Kidney (tissue), 14 donors: ENCODE results near the gene NR5A1. TPM values are rescaled to one million over a fixed set of nuclear protein-coding genes. Genes with fewer than 3 reads are reported as not detected.

Experiments
- DNase-seq, 5 donors: peaks; one replicate each; pipeline ENCODE4 v3.0.0-alpha.2; 2013 to 2020
- FAIRE-seq: peaks from 2 replicates; lab custom pipeline; 2012; peaks lifted over from hg19 to GRCh38; lab: Jason Lieb, UNC
- H3K27ac ChIP-seq, 2 donors: one replicate each; pipeline ENCODE4 v1.7.0; 2013; ENCODE audit warnings: low read depth in 2 of 2, low read length in 2 of 2, inconsistent platforms in 1 of 2
- H3K27me3 ChIP-seq: one replicate; pipeline ENCODE4 v1.7.1; 2013; ENCODE audit warnings: low read length, inconsistent platforms; ENCODE audit not compliant: control insufficient read depth, insufficient read depth
- H3K36me3 ChIP-seq, 3 donors: one replicate each; pipeline versions ENCODE4 v1.7.0 to v1.7.1; 2013; ENCODE audit warnings: low read length in 3 of 3, control low read depth in 1 of 3, inconsistent platforms in 1 of 3; ENCODE audit not compliant: insufficient read depth in 3 of 3, control insufficient read depth in 2 of 3
- H3K4me1 ChIP-seq, 3 donors: one replicate each; pipeline versions ENCODE4 v1.7.0 to v1.7.1; 2013; ENCODE audit warnings: low read length in 3 of 3, inconsistent platforms in 1 of 3, low read depth in 1 of 3; ENCODE audit not compliant: control insufficient read depth in 2 of 3, insufficient read depth in 2 of 3
- H3K4me3 ChIP-seq, 3 donors: one replicate each; pipeline versions ENCODE4 v1.7.0 to v1.8.1; 2013; ENCODE audit warnings: low read length in 3 of 3, control low read depth in 1 of 3, inconsistent platforms in 1 of 3
- H3K9ac ChIP-seq, 3 donors: one replicate each; pipeline versions ENCODE4 v1.7.0 to v1.7.1; 2013; ENCODE audit warnings: low read length in 3 of 3, control low read depth in 1 of 3, inconsistent platforms in 1 of 3
- H3K9me3 ChIP-seq, 3 donors: one replicate each; pipeline versions ENCODE4 v1.7.0 to v1.7.1; 2013; ENCODE audit warnings: low read length in 3 of 3, control low read depth in 1 of 3, inconsistent platforms in 1 of 3; ENCODE audit not compliant: control insufficient read depth in 2 of 3, insufficient read depth in 1 of 3
- intact Hi-C: fragments of 100-400 bp; cut with DNase I; formaldehyde crosslinking; loops from one replicate; pipeline ENCODE4 v1.11.1; 2022
- polyA plus RNA-seq: library from polyadenylated mRNA; stranded (reverse); fragments of 350-450 nt; fragmentation: Illumina TruSeq; extraction: RNeasy Lipid Tissue Mini Kit (QIAGEN cat#74804); gene quantifications from one replicate; pipeline ENCODE4 v1.2.3, GENCODE V29; 2014; ENCODE audit warnings: low read depth, low replicate concordance; ENCODE audit not compliant: insufficient read depth
- total RNA-seq: library from RNA; stranded (reverse); fragmentation: NEBNext Ultra II Directional; extraction: Animal tissue kit (Norgen Biotek cat#: 25700); gene quantifications from one replicate; pipeline ENCODE4 v1.2.1, GENCODE V29; 2021
- TF ChIP-seq, protein P1 (sequence below): IDR thresholded peaks from 3 replicates; pipeline ENCODE4 v1.5.1; 2012; ENCODE audit warnings: mild to moderate bottlenecking, moderate library complexity, borderline replicate concordance; ENCODE audit not compliant: insufficient read depth; ENCODE audit errors: extremely low read depth
- donor health status: control.
- donor health status: control.
- donor health status: control.
- donor health status: control.
- donor health status: control.
- donor health status: DM: yes; HTN: yes; CAD: no.
- donor health status: Normal renal cell carcinoma (clear cell type).

The NR5A1 gene
- total and polyA plus RNA-seq, 2 donors from 2014 or later, result not detected

DNA sequence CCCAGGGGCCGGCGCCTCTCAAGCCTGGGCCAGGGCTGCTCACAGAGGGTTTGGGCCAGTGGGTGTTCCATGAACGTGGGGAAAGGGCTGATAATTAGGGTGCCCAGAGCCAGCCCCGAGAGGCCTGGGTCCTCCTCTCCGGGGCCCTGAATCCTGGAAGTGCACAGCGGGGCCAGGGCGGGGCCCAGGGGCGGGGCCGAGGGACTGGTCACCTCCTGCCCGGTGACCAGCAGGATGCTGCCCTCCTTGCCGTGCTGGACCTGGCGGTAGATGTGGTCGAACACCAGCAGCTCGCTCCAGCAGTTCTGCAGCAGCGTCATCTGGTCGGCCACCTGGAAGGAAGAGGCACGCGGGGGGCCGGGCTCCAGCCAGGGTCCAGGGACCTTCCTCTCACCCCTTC is 14.4 kb downstream of the NR5A1 start:
- Histone ChIP-seq H3K36me3 (no peaks in the 10 kb centered on the region), H3K27me3 (peaks cover 5% of the 10 kb centered on the region), H3K4me1 (no peaks in the 10 kb centered on the region), H3K9ac (no peak overlapping the region), H3K9me3 (no peaks in the 10 kb centered on the region), H3K27ac (no peak overlapping the region), H3K4me3 (no peak overlapping the region)
- TF ChIP-seq, protein P1, sequence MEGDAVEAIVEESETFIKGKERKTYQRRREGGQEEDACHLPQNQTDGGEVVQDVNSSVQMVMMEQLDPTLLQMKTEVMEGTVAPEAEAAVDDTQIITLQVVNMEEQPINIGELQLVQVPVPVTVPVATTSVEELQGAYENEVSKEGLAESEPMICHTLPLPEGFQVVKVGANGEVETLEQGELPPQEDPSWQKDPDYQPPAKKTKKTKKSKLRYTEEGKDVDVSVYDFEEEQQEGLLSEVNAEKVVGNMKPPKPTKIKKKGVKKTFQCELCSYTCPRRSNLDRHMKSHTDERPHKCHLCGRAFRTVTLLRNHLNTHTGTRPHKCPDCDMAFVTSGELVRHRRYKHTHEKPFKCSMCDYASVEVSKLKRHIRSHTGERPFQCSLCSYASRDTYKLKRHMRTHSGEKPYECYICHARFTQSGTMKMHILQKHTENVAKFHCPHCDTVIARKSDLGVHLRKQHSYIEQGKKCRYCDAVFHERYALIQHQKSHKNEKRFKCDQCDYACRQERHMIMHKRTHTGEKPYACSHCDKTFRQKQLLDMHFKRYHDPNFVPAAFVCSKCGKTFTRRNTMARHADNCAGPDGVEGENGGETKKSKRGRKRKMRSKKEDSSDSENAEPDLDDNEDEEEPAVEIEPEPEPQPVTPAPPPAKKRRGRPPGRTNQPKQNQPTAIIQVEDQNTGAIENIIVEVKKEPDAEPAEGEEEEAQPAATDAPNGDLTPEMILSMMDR, result no peak
- intact Hi-C loops, result no loop called here
- DNase-seq, result no peak
- FAIRE-seq, result no peak

- intact Hi-C loops, result no loop called here
- no peaks in the 10 kb centered on the region for H3K36me3 ChIP-seq
- H3K9me3 ChIP-seq, result no peaks in the 10 kb centered on the region
- FAIRE-seq (no peak), DNase-seq (no peak)
- no peak overlapping the region for H3K9ac ChIP-seq
- TF ChIP-seq, protein P1, result no peak
- no peaks in the 10 kb centered on the region for H3K4me1 ChIP-seq
- no peak overlapping the region for H3K27ac ChIP-seq
- no peak overlapping the region for H3K4me3 ChIP-seq
- peaks cover 7% of the 10 kb centered on the region for H3K27me3 ChIP-seq
Measured at GRCh38 chr9:124491049-124491975, 15.9 kb downstream of the NR5A1 start.

DNA sequence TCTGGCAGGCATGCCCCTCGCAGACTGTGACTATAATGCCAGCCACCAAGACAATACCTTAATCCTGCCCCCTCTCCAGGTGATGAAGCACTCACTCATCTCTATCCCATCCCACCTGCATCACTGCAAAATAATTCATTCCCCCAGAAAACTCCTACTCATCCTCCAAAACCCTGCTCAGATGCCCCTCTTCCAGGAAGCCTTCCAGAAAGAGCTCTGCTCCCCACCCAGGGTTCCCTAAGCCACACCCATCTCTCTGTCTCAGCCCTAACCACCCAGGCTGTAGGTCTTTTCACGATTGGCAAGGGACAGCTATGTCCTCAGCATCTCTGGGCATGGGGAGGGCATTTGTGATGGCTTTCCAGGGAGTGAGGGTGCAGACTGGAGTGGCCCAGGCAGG is 17.2 kb downstream of the NR5A1 start:
- Histone ChIP-seq H3K36me3 (no peaks in the 10 kb centered on the region), H3K9ac (no peak overlapping the region), H3K4me3 (no peak overlapping the region), H3K9me3 (no peaks in the 10 kb centered on the region), H3K27ac (no peak overlapping the region), H3K27me3 (peaks cover 11% of the 10 kb centered on the region), H3K4me1 (no peaks in the 10 kb centered on the region)
- intact Hi-C loops, result no loop called here
- DNase-seq, result no peak
- FAIRE-seq, result no peak
- TF ChIP-seq, protein P1, result no peak
